NCI-H146 treated with DMSO at 0.1 percent for 48 hours (cell line): ENCODE measurements around the gene ETS1.

Source experiments
- DNase-seq: peaks from one replicate; lab custom pipeline; 2025; ENCODE audit not compliant: unreplicated experiment; lab: John Stamatoyannopoulos, UW

The ETS1 gene

GRCh38 chr11:128619540-128620308 is 32.4 kb upstream of the ETS1 start:
- no peak for DNase-seq

- no peak for DNase-seq
Observed at GRCh38 chr11:128619007-128619406, 31.6 kb upstream of the ETS1 start.

- DNase-seq: no peak
Observed at GRCh38 chr11:128618603-128619002, 31.2 kb upstream of the ETS1 start.

- no peak for DNase-seq
Observed at GRCh38 chr11:128616161-128616560, 28.8 kb upstream of the ETS1 start.

GRCh38 chr11:128615612-128616011 is 28.3 kb upstream of the ETS1 start:
- no peak for DNase-seq

- no peak for DNase-seq
Observed at GRCh38 chr11:128615076-128615475, 27.7 kb upstream of the ETS1 start.

- no peak for DNase-seq
Observed at GRCh38 chr11:128614026-128614425, 26.7 kb upstream of the ETS1 start.

GRCh38 chr11:128613300-128613995 is 26.1 kb upstream of the ETS1 start:
- no peak for DNase-seq

- DNase-seq: no peak
Observed at GRCh38 chr11:128610721-128611617, 23.6 kb upstream of the ETS1 start.

GRCh38 chr11:128609785-128610184 is 22.4 kb upstream of the ETS1 start:
- no peak for DNase-seq

- DNase-seq: no peak
Observed at GRCh38 chr11:128608746-128609407, 21.5 kb upstream of the ETS1 start.

GRCh38 chr11:128607819-128608218 is 20.5 kb upstream of the ETS1 start:
- no peak for DNase-seq

- peak; percentile 19 for DNase-seq
Observed at GRCh38 chr11:128604723-128605122, 17.4 kb upstream of the ETS1 start.

- no peak for DNase-seq
Observed at GRCh38 chr11:128603752-128604414, 16.5 kb upstream of the ETS1 start.

- no peak for DNase-seq
Observed at GRCh38 chr11:128603003-128603696, 15.8 kb upstream of the ETS1 start.

GRCh38 chr11:128599729-128600128 is 12.4 kb upstream of the ETS1 start:
- DNase-seq: no peak

GRCh38 chr11:128598506-128599150 is 11.3 kb upstream of the ETS1 start:
- DNase-seq: no peak

- no peak for DNase-seq
Observed at GRCh38 chr11:128598096-128598495, 10.7 kb upstream of the ETS1 start.

GRCh38 chr11:128597209-128597608 is 9.9 kb upstream of the ETS1 start:
- DNase-seq: no peak
